HL-60 (cell line): ENCODE data around the gene KIF2A.
"Not testable (repeated sequence)": the region's sequence is repeated elsewhere in the genome, so short reads cannot be mapped to it uniquely, and the experiment has no call there.

ENCODE experiments used
- DNase-seq, 2 experiments: peaks; one replicate each; pipeline ENCODE4 v3.0.0-alpha.2; 2010 to 2020; ENCODE audit warnings: low read depth in 1 of 2, low spot score in 1 of 2
- H3K27ac ChIP-seq: fragments of 250-450 bp; sonication (Bioruptor Pico); replicated peaks from 2 replicates; pipeline ENCODE4 v1.5.1; 2020; ENCODE audit warnings: mild to moderate bottlenecking, moderate library complexity
- H3K27me3 ChIP-seq: fragments of 250-450 bp; sonication (Bioruptor Pico); 2 replicates; pipeline ENCODE4 v1.5.1; 2021; ENCODE audit warnings: mild to moderate bottlenecking, moderate library complexity; ENCODE audit not compliant: insufficient read depth, poor library complexity, severe bottlenecking
- H3K4me3 ChIP-seq: replicated peaks from 2 replicates; pipeline ENCODE4 v1.5.1; 2011; ENCODE audit warnings: mild to moderate bottlenecking, control low read depth, low read length; ENCODE audit not compliant: insufficient read depth
- GABPA ChIP-seq: IDR thresholded peaks from 2 replicates; pipeline ENCODE4 v1.6.1; 2012; ENCODE audit warnings: low read depth
- POLR2AphosphoS5 ChIP-seq: IDR thresholded peaks from 2 replicates; pipeline ENCODE4 v1.6.1; 2012; ENCODE audit warnings: low read depth
- SPI1 ChIP-seq: IDR thresholded peaks from 2 replicates; pipeline ENCODE4 v1.6.1; 2012; ENCODE audit warnings: low read depth, mild to moderate bottlenecking, borderline replicate concordance
- TF ChIP-seq, protein P1 (sequence below): IDR thresholded peaks from 2 replicates; pipeline ENCODE4 v1.6.1; 2012; ENCODE audit warnings: low read depth; ENCODE audit not compliant: insufficient replicate concordance
- TF ChIP-seq, protein P2 (sequence below): IDR thresholded peaks from one replicate; pipeline ENCODE4 v1.5.1; 2011; ENCODE audit warnings: low read length, control low read depth, inconsistent platforms; ENCODE audit not compliant: insufficient read depth

KIF2A gene

DNA sequence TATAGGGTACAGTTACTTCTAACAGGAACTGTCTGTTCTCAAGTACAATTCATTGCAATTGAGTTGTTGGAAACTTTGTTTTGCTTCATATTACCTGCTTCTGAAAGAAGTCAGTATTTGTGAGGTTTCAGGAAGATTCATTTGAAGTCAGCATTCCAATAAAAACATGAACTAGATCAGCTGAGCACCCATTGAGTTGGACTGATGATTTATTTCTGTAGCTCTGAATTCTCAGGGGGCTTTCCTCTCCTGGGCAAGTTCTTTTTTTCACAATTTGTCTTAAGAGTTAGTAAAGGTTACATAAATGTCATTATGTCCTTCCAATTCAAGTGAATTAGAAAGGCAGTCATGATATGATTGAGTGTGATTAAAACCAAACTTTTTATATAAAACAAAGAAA lies 16.2 kb upstream of the KIF2A start:
- DNase-seq: no peak
- Histone ChIP-seq H3K27me3 (no peaks in the 10 kb centered on the region), H3K4me3 (no peak overlapping the region), H3K27ac (no peak overlapping the region)
- TF ChIP-seq, protein P1, sequence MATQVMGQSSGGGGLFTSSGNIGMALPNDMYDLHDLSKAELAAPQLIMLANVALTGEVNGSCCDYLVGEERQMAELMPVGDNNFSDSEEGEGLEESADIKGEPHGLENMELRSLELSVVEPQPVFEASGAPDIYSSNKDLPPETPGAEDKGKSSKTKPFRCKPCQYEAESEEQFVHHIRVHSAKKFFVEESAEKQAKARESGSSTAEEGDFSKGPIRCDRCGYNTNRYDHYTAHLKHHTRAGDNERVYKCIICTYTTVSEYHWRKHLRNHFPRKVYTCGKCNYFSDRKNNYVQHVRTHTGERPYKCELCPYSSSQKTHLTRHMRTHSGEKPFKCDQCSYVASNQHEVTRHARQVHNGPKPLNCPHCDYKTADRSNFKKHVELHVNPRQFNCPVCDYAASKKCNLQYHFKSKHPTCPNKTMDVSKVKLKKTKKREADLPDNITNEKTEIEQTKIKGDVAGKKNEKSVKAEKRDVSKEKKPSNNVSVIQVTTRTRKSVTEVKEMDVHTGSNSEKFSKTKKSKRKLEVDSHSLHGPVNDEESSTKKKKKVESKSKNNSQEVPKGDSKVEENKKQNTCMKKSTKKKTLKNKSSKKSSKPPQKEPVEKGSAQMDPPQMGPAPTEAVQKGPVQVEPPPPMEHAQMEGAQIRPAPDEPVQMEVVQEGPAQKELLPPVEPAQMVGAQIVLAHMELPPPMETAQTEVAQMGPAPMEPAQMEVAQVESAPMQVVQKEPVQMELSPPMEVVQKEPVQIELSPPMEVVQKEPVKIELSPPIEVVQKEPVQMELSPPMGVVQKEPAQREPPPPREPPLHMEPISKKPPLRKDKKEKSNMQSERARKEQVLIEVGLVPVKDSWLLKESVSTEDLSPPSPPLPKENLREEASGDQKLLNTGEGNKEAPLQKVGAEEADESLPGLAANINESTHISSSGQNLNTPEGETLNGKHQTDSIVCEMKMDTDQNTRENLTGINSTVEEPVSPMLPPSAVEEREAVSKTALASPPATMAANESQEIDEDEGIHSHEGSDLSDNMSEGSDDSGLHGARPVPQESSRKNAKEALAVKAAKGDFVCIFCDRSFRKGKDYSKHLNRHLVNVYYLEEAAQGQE: no peak
- TF ChIP-seq GABPA (no peak), SPI1 (no peak), POLR2AphosphoS5 (no peak)
- TF ChIP-seq, protein P2, sequence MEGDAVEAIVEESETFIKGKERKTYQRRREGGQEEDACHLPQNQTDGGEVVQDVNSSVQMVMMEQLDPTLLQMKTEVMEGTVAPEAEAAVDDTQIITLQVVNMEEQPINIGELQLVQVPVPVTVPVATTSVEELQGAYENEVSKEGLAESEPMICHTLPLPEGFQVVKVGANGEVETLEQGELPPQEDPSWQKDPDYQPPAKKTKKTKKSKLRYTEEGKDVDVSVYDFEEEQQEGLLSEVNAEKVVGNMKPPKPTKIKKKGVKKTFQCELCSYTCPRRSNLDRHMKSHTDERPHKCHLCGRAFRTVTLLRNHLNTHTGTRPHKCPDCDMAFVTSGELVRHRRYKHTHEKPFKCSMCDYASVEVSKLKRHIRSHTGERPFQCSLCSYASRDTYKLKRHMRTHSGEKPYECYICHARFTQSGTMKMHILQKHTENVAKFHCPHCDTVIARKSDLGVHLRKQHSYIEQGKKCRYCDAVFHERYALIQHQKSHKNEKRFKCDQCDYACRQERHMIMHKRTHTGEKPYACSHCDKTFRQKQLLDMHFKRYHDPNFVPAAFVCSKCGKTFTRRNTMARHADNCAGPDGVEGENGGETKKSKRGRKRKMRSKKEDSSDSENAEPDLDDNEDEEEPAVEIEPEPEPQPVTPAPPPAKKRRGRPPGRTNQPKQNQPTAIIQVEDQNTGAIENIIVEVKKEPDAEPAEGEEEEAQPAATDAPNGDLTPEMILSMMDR: no peak

DNA sequence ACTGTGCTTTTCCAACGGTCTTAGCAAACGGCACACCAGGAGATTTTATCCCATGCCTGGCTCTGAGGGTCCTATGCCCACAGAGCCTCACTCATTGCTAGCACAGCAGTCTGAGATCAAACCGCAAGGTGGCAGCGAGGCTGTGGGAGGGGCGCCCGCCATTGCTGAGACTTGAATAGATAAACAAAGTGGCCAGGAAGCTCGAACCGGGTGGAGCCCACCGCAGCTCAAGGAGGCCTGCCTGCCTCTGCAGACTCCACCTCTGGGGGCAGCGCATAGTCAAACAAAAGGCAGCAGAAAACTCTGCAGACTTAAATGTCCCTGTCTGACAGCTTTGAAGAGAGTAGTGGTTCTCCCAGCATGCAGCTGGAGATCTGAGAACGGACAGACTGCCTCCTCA lies 14.2 kb upstream of the KIF2A start:
- H3K4me3 ChIP-seq, H3K27me3 ChIP-seq, DNase-seq, H3K27ac ChIP-seq: not testable (repeated sequence)

DNA sequence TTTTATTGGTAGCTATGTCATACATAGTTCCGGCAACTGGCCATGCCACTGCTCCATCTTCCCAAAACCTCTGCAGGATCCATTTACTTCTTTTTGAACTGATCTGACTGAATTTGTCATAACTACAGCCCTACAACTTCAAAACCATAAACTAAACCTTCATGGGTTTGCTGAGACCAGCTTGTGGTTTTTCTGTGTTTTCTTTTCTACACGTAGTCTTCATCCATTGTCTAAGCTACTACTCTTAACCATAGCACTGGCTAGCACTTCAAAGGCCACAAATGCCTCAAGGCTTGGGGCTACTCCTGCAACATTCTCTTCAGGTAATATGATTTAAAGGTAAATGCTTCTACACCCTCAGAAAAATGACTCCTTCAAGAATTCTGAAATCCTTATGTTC lies 9.0 kb upstream of the KIF2A start:
- no peak for DNase-seq
- TF ChIP-seq POLR2AphosphoS5 (no peak), GABPA (no peak), SPI1 (no peak)
- TF ChIP-seq, protein P1: no peak
- TF ChIP-seq, protein P2: no peak
- Histone ChIP-seq H3K4me3 (no peak overlapping the region), H3K27ac (no peak overlapping the region), H3K27me3 (no peaks in the 10 kb centered on the region)

DNA sequence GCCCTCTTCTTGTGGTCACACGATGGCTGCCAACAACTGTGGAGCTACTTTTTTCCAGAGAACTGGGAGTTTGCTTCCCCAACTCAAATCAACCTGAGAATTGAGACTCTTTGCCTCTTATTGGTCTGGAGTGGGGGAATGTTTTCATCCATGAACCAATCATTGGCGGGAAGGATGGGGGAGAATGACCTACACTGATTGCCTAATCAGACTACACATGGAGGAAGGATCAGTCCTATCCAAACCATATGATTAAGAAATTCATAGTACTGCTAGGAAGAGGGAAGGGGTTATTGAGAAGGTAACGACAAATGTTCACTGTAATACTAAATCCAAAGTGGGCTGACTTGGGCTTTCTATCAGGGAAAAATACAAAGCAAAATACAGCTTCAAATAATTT lies 7.9 kb upstream of the KIF2A start:
- H3K27me3 ChIP-seq: no peaks in the 10 kb centered on the region
- TF ChIP-seq, protein P2: no peak
- TF ChIP-seq SPI1 (no peak), GABPA (no peak)
- TF ChIP-seq, protein P1: no peak
- H3K27ac ChIP-seq: no peak overlapping the region
- DNase-seq: no peak
- H3K4me3 ChIP-seq: no peak overlapping the region
